Kidney glomerular epithelial cell (primary cell): ENCODE data around the gene LRMDA.
A peak's percentile ranks its signal among the peaks of the same experiment; 100 is the strongest.

Experiments used
- DNase-seq: peaks from one replicate; lab custom pipeline; 2025; lab: John Stamatoyannopoulos, UW

Gene LRMDA

DNA sequence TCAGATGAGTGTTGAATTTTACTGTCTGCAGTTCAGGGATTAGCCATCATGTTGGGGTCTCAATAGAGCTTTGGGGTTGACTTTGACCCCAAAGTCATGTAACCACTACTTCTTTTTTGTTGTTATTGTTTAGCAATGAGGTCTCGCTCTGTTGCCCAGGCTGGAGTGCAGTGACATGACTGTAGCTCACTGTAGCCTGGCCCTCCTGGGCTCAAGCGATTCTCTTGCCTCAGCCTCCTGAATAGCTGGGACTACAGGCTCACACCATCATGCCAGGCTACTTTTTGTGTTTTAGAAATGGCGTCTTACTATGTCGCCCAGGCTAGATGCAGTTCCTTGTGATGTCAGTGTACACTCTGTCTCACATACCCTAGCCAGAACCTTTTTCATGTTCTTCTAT is 598.4 kb downstream of the LRMDA start:
- DNase-seq, result no peak

- no peak for DNase-seq
Measured at GRCh38 chr10:76031099-76031498, 599.7 kb downstream of the LRMDA start.

GRCh38 chr10:76031769-76032699 is 600.6 kb downstream of the LRMDA start:
- DNase-seq, result no peak

DNA sequence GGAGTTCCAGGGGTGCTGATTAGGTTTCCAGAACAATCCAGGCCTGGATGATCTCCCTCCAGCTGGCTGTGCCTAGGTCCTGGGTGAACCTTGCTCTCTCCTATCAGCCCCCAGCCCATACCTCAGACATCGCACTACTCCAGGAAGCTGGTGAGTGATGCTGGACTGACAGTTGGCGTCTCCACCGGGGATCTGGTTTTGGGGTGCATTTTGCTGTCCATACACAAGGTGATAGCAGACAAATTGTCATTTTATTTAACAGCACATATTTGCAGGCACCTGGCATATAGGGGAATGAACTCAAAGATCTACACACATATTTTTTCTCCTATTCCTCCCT is 601.2 kb downstream of the LRMDA start:
- DNase-seq, result no peak

DNA sequence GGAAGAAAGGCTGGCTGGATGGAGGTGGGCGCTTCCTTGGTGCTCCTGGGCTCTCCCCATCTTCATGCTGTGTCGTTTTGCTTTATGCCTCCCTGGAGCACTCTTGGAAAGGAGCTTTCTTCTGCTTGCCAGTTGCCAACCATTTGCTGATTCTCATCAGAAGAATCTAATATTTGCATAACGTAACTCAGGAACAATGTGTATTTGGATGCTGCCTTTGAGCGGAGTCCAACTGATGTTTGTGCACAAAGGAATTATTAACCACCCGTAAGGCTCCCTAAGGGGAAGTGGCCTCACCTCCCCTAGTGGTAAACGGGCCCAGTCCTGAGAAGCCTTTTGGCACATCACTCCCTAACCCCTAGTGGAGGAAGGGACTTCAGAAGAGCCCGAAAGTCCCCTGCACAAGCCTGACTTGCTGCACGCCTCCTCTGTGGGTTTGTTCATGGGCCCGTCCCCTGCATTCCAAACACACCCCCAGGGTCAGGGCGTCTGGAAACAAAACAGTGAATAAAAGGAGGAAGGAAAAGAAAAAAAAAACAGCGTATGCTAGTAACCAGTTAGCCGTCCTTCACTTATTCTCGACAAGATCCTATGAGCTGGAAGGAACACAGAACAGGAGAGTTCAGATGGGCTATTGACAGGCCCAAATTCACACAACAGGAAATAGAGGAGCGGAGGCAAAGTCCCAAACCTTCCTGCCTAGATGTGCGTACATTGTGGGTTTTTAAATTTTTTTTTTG is 602.2 kb downstream of the LRMDA start:
- peak; percentile 79 for DNase-seq

GRCh38 chr10:76034353-76035205 is 603.2 kb downstream of the LRMDA start:
- DNase-seq, result no peak

DNA sequence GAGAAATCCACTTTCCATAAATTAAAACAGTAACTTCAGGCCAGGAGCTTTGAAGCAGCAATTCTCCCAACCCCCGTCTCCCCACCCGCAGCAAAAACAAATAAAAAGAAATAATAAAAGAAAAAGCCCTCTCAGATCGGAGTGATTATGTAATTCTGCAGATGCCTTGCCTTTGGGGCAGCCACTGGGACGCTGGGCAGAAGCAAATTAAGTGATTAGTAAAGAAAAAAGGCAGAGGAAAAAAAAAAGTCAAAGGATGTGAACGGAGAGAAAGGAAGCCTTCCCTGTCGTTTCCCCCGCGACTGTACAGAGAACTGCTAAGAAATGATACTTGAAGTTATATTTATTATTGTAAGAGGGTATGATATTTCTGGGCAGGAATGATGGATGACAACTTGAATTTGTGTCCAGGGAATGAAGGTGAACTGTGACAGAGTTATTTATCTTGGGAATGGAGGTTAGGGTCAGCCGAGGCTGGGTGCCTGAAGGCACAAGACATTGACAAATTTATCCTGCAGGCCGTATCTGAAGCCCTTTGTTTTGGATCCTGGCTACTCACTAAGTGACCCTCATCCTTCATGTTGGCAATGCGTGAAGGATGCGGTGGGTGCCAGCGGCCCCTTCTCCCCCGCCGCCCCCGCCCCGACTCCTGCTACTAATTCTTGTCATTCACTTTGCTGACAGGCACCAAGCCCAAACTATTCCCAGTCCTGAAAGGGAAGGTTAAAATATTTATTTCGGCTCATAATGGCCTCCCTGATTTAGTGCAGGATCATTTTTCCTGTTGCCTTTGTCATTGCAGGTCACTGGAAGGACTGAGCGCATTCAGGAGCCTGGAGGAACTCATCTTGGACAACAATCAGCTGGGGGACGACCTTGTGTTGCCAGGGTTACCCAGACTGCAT is 604.0 kb downstream of the LRMDA start:
- DNase-seq, result no peak

GRCh38 chr10:76036111-76036940 is 604.9 kb downstream of the LRMDA start:
- peak; percentile 55 for DNase-seq

- no peak for DNase-seq
Measured at GRCh38 chr10:76036962-76037361, 605.5 kb downstream of the LRMDA start.

DNA sequence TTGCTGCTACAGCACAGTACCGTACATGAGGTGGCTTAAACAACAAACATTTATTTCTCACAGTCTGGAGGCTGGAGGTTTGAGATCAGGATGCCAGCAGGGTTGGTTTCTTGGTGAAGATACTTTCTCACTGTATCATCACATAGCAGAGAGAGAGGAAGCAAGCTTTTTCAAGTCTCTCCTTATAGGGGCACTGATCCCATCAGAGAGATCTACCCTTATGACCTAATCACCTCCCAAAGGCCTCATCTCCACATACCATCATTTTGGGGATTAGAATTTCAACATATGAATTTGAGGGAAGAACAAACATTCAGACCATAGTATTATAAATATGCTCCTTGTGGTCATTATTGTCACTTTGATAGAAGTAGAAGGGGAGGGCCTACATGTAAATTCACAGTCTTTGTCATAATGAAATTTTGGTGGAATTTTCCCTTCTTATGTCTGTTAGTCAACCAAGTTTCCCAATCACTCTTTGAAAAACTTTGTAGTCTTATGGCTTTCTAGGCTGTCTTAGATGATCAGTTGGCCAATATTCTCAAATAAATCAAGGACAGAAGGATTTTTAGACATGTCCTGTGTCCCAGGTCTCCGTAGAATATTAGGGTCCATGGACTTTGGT is 606.2 kb downstream of the LRMDA start:
- no peak for DNase-seq

DNA sequence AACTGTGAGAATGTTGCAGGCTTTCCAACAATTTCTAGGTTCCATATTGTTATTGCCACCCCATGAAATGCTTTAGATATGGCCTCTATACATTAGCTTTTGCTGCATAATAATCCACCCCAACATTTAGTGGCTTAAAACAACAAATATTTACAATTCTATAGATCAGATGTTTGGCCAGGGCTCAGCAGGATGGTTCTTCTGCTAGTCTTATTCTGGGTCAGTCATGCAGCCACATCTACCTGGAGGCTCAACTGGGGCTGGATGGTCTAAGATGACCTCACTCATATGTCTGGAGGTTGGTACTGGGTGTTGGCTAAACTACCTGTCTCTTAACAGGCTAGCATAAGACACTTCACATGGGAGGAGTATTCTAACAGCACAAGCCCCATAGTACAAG is 607.3 kb downstream of the LRMDA start:
- DNase-seq, result no peak

GRCh38 chr10:76040107-76040829 is 608.8 kb downstream of the LRMDA start:
- no peak for DNase-seq

GRCh38 chr10:76040830-76041220 is 609.4 kb downstream of the LRMDA start:
- no peak for DNase-seq

DNA sequence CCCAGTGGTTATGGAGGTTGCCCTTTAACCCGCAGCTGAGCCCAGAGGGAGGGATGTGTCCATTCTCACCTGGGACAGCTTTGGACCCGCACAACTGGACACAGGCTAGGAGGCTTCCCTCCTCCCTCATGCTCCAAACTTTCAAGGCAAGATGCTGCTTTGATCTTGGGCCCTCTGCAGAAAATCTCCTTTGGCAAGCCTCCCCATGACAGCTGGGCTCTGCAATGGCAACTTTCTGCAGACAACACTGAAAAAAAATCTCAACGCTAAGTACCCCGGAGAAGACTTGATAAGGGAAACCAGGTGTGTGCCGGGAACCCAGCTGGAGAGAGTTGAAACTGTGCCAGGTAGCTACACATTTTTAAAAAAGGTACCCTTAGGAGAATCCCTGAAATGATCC is 610.1 kb downstream of the LRMDA start:
- DNase-seq, result no peak

DNA sequence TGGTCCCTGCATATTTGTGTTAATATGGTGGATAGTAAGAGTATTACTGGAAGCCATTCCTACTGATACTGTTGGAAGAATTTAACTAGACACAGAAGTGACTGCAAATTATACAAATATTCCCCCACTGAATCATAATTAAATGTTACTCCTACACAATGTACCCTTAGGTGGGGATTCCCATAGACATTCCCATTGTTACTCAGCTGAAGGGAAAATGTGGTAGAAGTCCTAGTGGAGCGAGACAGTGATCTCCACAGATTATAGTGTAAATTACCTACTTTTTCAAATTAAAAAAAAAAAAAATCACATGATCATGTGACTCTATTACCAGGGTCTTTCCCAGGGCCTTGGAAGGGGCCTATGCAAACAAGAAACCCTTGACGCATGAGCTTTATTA is 611.8 kb downstream of the LRMDA start:
- peak; percentile 28 for DNase-seq

DNA sequence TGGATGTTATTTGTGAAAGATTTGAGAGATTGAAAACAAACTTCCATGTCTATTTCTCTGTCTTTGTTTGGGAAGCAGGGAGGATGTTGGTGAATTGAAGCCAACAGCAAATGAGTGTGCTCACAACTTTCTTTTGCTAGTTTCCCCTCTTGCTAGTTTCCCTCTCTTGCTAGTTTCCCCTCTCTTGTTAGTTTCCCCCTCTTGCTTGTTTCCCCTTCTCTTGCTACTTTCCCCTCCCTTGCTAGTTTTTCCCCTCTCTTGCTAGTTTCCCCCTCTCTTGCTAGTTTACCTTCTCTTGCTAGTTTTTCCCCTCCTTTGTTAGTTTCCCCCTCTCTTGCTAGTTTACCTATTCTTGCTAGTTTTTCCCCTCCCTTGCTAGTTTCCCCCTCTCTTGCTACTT is 613.3 kb downstream of the LRMDA start:
- no peak for DNase-seq

GRCh38 chr10:76045174-76045573 is 613.8 kb downstream of the LRMDA start:
- no peak for DNase-seq

- no peak for DNase-seq
Measured at GRCh38 chr10:76047521-76047920, 616.1 kb downstream of the LRMDA start.

GRCh38 chr10:76049581-76050290 is 618.3 kb downstream of the LRMDA start:
- DNase-seq, result peak; percentile 67
